K562 (cell line): ENCODE data around the gene USP7. TPM values are rescaled to one million over a fixed set of nuclear protein-coding genes. Genes with fewer than 3 reads are reported as not detected.

Experiments
- EP400 ChIP-seq: fragments of 450-650 bp; IDR thresholded peaks from 2 replicates; pipeline ENCODE4 v1.6.1; 2017; ENCODE audit warnings: antibody characterized with exemption, mild to moderate bottlenecking, moderate library complexity
- ETV1 ChIP-seq: fragments of 450-650 bp; conservative IDR thresholded peaks from 2 replicates; pipeline ENCODE4 v1.6.1; 2016; ENCODE audit warnings: missing genetic modification characterization, control low read depth, low read depth, missing compliant biosample characterization
- GABPA ChIP-seq: fragments of 200-800 bp; sonication (Bioruptor generic); conservative IDR thresholded peaks from 2 replicates; pipeline ENCODE4 v1.6.1; 2016; ENCODE audit warnings: low read depth, missing genetic modification characterization, missing compliant biosample characterization
- GTF2E2 ChIP-seq: fragments of 200-800 bp; sonication (Bioruptor generic); IDR thresholded peaks from 2 replicates; pipeline ENCODE4 v1.6.1; 2016; ENCODE audit warnings: missing genetic modification characterization, missing compliant biosample characterization
- MAZ ChIP-seq, 2 experiments: fragments of 450-650 bp in 1 of 2; sonication (generic) in 1 of 2; formaldehyde crosslinking; IDR thresholded peaks in 1 of 2; conservative IDR thresholded peaks in 1 of 2; 2 replicates each; pipeline versions ENCODE4 v1.4.0 to v1.5.0; 2020; ENCODE audit warnings: mild to moderate bottlenecking in 1 of 2, missing genetic modification reagents in 1 of 2
- NR1H2 ChIP-seq: sonication (generic); formaldehyde crosslinking; IDR thresholded peaks from 2 replicates; pipeline ENCODE4 v1.4.0; 2020; ENCODE audit warnings: mild to moderate bottlenecking, missing genetic modification reagents
- PKNOX1 ChIP-seq: fragments of 450-650 bp; IDR thresholded peaks from 2 replicates; pipeline ENCODE4 v1.6.1; 2016
- POLR2AphosphoS5 ChIP-seq: IDR thresholded peaks from 2 replicates; pipeline ENCODE4 v1.6.1; 2011; ENCODE audit warnings: mild to moderate bottlenecking, low read depth, low read length, moderate library complexity; ENCODE audit not compliant: control insufficient read depth, insufficient read depth
- PTTG1 ChIP-seq: fragments of 450-650 bp; IDR thresholded peaks from 2 replicates; pipeline ENCODE4 v1.6.1; 2016; ENCODE audit warnings: low read depth, mild to moderate bottlenecking, missing genetic modification characterization, missing compliant biosample characterization
- RAD21 ChIP-seq, 2 experiments: fragments of 250-450 bp in 1 of 2; fragments of 450-650 bp in 1 of 2; sonication (Bioruptor Pico) in 1 of 2; formaldehyde crosslinking in 1 of 2; IDR thresholded peaks in 1 of 2; conservative IDR thresholded peaks in 1 of 2; 2 replicates each; pipeline versions ENCODE4 v1.4.0 to v1.8.0; 2020 to 2022; ENCODE audit warnings: mild to moderate bottlenecking in 2 of 2, moderate library complexity in 1 of 2
- RBFOX2 ChIP-seq: fragments of 200-400 bp; formaldehyde crosslinking; IDR thresholded peaks from 2 replicates; pipeline ENCODE4 v1.6.1; 2017; ENCODE audit warnings: low read depth, mild to moderate bottlenecking, low read length, moderate library complexity
- SFPQ ChIP-seq: fragments of 200-400 bp; formaldehyde crosslinking; IDR thresholded peaks from 2 replicates; pipeline ENCODE4 v1.6.1; 2017; ENCODE audit warnings: mild to moderate bottlenecking, low read depth, low read length, moderate library complexity
- ZBTB11 ChIP-seq, 3 experiments: fragments of 200-800 bp in 1 of 3; fragments of 250-450 bp in 1 of 3; fragments of 450-650 bp in 1 of 3; sonication (Bioruptor Pico) in 1 of 3; sonication (Bioruptor generic) in 1 of 3; formaldehyde crosslinking in 1 of 3; IDR thresholded peaks; 2 replicates each; pipeline versions ENCODE4 v1.6.1 to v1.8.0; 2016 to 2022; ENCODE audit warnings: mild to moderate bottlenecking in 2 of 3, missing genetic modification characterization in 2 of 3, missing compliant biosample characterization in 1 of 3, moderate library complexity in 1 of 3
- ZFX ChIP-seq: sonication (generic); formaldehyde crosslinking; IDR thresholded peaks from 2 replicates; pipeline ENCODE4 v1.8.0; 2022; ENCODE audit warnings: mild to moderate bottlenecking, missing genetic modification reagents, moderate library complexity
- ZNF449 ChIP-seq: fragments of 250-450 bp; sonication (Bioruptor Pico); IDR thresholded peaks from 2 replicates; pipeline ENCODE4 v1.8.0; 2022; ENCODE audit warnings: moderate library complexity, mild to moderate bottlenecking, inconsistent platforms
- ZNF75A ChIP-seq: fragments of 450-650 bp; formaldehyde crosslinking; IDR thresholded peaks from 2 replicates; pipeline ENCODE4 v1.4.0; 2020; ENCODE audit warnings: mild to moderate bottlenecking
- polyA plus RNA-seq, 8 experiments: library from polyadenylated mRNA; depleted of rRNA in 4 of 8; stranded (reverse) in 5 of 8; unstranded in 3 of 8; fragments of >200 nt; fragmentation: Nextera tagmentation in 2 of 8; fragmentation: Illumina TruSeq in 1 of 8; extraction: Ambion mirVana in 2 of 8; extraction: Trizol in 1 of 8; gene quantifications; 2 replicates each; pipeline versions ENCODE4 v1.2.1 to v1.2.3, GENCODE V29; 2011 to 2014; ENCODE audit warnings: inconsistent platforms in 1 of 8, missing spikeins in 1 of 8
- total RNA-seq, 7 experiments: library from RNA; depleted of rRNA in 6 of 7; stranded (reverse); fragments of >200 nt in 6 of 7; fragmentation: Illumina TruSeq in 2 of 7; extraction: Trizol in 2 of 7; gene quantifications; 2 replicates each; pipeline versions ENCODE4 v1.2.1 to v1.2.3, GENCODE V29; 2011 to 2021; ENCODE audit warnings: low replicate concordance in 1 of 7

Gene USP7
- total and polyA plus RNA-seq, 9 of the 15 experiments (the other 6 are each of a cell fraction or from before 2014, with no cell fraction given), result 17.1 to 145 (median 57.9) TPM

- 0 out of 2 replicates have a peak, but pooled peaks have one; percentile 11 for TF ChIP-seq ETV1
- TF ChIP-seq POLR2AphosphoS5, result peak; percentile 69
- TF ChIP-seq RBFOX2, result peak; percentile 84
- no peak for TF ChIP-seq ZNF449 (CRISPR knock-in tag)
- TF ChIP-seq NR1H2, result no peak
- TF ChIP-seq SFPQ, result no peak
- no peak for TF ChIP-seq PTTG1 (tag)
- TF ChIP-seq ZBTB11 (CRISPR knock-in tag; IDR thresholded peaks at IDR 0.05), result 0 out of 6 replicates have a peak, but pooled peaks of 1 of the 3 experiments have one; percentile 30
- TF ChIP-seq ZNF75A (CRISPR knock-in tag), result no peak
- TF ChIP-seq GABPA (tag), result peak; percentile 67
- TF ChIP-seq ZFX (CRISPR knock-in tag), result peak; percentile 68
- peak; percentile 84 to 89 for TF ChIP-seq MAZ (CRISPR knock-in tag; conservative IDR thresholded peaks at IDR 0.05 in 1 of 2, IDR thresholded peaks at IDR 0.05 in 1 of 2)
- TF ChIP-seq GTF2E2, result no peak
- no peak for TF ChIP-seq RAD21 (CRISPR knock-in tag; conservative IDR thresholded peaks at IDR 0.05 in 1 of 2, IDR thresholded peaks at IDR 0.05 in 1 of 2)
- TF ChIP-seq PKNOX1, result no peak
- peak; percentile 27; the same call in 1 of the 2 replicates for TF ChIP-seq EP400
Observed at GRCh38 chr16:8963821-8964441, at the start of gene USP7 (continued).
